Hepatic stellate cell (primary cell): ENCODE measurements around the gene CNPY1.

Experiments used
- DNase-seq: peaks from one replicate; pipeline ENCODE4 v3.0.0; 2011; ENCODE audit warnings: low spot score

Gene CNPY1

GRCh38 chr7:155454183-155455112 lies 91.9 kb downstream of the CNPY1 start:
- no peak for DNase-seq

DNA sequence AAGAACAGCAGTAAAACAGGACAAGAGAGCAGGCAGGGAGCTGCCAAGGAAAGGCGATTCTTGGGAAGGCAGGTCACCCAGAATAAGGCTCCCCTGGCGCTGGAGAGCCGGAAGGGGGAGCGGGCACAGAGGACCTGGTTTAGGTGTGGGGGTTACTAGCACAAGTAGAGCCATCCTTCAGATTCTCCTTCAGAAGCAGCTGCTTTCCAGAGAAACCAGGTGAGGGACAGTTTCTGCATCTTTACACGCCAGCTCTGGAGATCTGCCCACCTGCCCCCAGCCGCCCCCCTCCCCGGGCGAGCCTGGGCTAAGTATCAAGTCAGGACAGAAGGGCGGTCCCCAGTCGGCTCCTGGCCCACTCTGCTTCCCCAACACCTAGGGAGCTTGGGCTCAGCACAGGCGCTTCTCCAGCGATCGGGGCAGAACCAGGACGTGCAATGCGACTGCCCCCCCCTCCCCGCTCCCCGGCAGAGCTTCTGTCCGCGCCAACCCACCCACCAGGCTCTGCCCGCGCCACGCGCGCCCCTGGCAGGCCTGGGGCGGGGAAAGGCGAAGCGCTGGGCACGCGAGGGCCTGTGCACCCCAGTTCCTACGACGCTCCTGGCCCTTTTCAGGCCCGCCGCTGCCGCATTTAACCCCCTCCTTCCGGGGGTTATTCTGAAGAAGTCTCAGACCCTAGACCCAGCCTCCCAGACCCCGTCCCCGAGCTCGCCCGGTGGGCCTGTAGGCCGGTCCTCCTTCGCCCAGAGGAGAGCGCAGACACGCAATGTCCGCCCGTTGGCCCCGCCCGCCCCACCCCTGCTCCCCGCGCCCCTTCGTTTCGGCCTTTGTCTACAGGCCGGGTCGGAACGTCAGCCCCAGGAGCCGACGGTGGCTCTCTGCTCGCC lies 92.8 kb downstream of the CNPY1 start:
- DNase-seq, result no peak

DNA sequence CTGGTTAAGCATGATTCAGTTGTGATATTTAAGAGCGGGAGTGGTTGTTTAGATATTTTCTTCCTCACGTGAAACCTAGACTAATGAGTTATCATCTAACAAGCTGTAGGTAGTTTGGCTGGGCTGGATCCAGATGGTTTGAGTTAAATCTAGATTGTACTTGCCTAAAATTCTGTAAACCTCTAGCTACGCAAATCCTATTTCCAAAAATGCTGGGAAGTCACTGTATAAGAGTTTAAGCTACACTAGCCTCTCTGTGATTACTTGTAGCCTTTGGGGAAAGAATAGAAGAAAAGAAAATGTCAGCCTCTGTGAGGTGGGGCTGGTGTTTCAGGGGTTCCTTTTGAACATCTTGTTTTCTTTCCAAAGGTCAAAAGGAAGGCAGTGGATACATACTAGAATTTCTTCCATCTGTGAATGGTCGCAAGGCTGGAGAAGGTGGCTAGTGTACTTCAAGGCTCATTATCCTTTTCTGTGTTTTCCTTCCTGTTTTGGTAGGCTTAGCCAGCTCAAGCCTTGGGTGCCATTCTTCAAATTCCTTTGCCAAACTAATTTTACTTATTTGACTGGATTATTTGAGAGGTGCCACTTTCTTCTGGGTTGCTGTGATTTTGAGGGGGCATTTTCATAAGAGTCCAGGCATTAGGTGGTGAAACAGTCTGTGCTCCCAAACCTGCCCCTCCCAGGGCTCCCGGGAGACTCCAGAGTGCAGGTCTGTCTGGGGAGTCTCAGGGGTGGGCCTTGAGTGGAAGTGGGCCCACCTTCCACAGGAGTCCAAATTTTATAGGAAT lies 93.7 kb downstream of the CNPY1 start:
- no peak for DNase-seq

GRCh38 chr7:155451840-155452239 lies 94.5 kb downstream of the CNPY1 start:
- DNase-seq, result no peak
